HUES64 (cell line): Measurements from ENCODE around the gene PTPRC.

Experiments used
- H3K27ac ChIP-seq: 2 replicates; pipeline ENCODE4 v1.7.0; 2013; ENCODE audit warnings: low read depth, low read length, inconsistent platforms
- H3K27me3 ChIP-seq: 2 replicates; pipeline ENCODE4 v1.6.1; 2013; ENCODE audit warnings: mild to moderate bottlenecking, low read length; ENCODE audit not compliant: insufficient read depth
- H3K36me3 ChIP-seq: 2 replicates; pipeline ENCODE4 v1.6.1; 2013; ENCODE audit warnings: mild to moderate bottlenecking, low read length; ENCODE audit not compliant: insufficient read depth
- H3K4me1 ChIP-seq: 2 replicates; pipeline ENCODE4 v1.6.1; 2013; ENCODE audit warnings: mild to moderate bottlenecking, low read length, moderate library complexity; ENCODE audit not compliant: insufficient read depth
- H3K4me3 ChIP-seq: 2 replicates; pipeline ENCODE4 v1.5.1; 2013; ENCODE audit warnings: mild to moderate bottlenecking, low read length, moderate library complexity
- H3K9ac ChIP-seq: 2 replicates; pipeline ENCODE4 v1.6.1; 2013; ENCODE audit warnings: mild to moderate bottlenecking, low read depth, low read length
- H3K9me3 ChIP-seq: 2 replicates; pipeline ENCODE4 v1.6.1; 2013; ENCODE audit warnings: low read depth, low read length; ENCODE audit not compliant: insufficient read depth
- WGBS: fragments of 150-250, 120-280 bp; methylation state at CpG from one replicate; pipeline ENCODE4 v1.1.7; 2013; ENCODE audit warnings: missing lambda C conversion rate; 5-methylcytosine and 5-hydroxymethylcytosine counted together

Gene PTPRC

DNA sequence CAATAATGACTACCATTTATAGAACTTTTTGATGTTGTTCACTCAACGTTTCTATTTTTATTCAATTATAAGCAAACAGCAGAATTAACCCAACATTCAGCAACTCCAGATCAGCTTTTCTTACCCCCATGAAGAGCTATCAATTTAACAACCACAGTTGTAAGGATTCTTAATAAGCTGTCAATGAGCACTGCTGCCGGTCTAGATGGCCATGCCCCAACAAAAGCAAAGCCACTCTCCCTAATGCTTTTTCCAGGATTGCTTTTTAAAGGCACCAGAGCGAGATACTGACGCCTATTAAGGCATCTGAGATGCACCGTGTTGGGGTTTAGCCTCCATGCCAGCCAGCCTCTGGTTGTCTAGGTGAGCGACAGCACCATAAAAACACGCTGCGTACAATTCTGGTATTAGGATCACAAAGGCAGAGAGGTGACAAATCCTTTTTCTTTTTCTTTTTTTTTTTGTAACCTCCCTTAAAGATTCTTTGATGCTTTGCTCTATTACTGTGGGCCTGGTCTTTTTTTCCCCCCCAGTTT, 39.5 kb downstream of the PTPRC start:
- no peaks in the 10 kb centered on the region for H3K27me3 ChIP-seq
- H3K4me3 ChIP-seq, result no peak overlapping the region
- no peaks in the 10 kb centered on the region for H3K9me3 ChIP-seq
- peaks cover 11% of the 10 kb centered on the region; the same call in 1 of the 2 replicates for H3K4me1 ChIP-seq
- H3K9ac ChIP-seq, result no peak overlapping the region
- H3K36me3 ChIP-seq, result no peaks in the 10 kb centered on the region
- no peak overlapping the region for H3K27ac ChIP-seq
- WGBS, result 90% methylated on average over 8 of the region's 8 CpGs

DNA sequence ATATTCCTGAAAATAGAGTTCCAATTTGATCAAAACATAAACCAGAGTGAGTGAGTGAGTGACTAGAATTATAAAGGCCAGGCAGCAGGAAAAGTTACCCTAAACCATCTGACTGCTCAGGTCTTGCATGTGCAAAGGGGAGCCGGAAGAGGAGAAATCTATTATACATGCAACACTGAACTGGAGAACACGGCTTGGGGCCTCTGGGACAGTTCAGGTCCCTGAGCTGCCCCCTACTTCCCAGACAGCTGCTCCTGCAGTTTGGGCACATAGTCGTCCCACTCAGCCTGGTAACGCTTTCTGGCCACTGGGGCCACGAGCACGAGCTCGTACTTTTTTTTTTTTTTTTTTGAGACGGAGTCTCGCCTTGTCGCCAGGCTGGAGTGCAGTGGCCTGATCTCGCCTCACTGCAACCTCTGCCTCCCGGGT, 40.1 kb downstream of the PTPRC start:
- no peaks in the 10 kb centered on the region for H3K27me3 ChIP-seq
- no peak overlapping the region for H3K4me3 ChIP-seq
- WGBS, result 95% methylated on average over 12 of the region's 12 CpGs
- H3K36me3 ChIP-seq, result no peaks in the 10 kb centered on the region
- no peak overlapping the region for H3K27ac ChIP-seq
- no peaks in the 10 kb centered on the region for H3K9me3 ChIP-seq
- H3K4me1 ChIP-seq, result peaks cover 11% of the 10 kb centered on the region; the same call in 1 of the 2 replicates
- no peak overlapping the region for H3K9ac ChIP-seq

- 96% methylated on average over 30 of the region's 31 CpGs for WGBS
- no peak overlapping the region for H3K4me3 ChIP-seq
- H3K36me3 ChIP-seq, result no peaks in the 10 kb centered on the region
- H3K27ac ChIP-seq, result no peak overlapping the region
- H3K4me1 ChIP-seq, result peaks cover 11% of the 10 kb centered on the region; the same call in 1 of the 2 replicates
- H3K9me3 ChIP-seq, result no peaks in the 10 kb centered on the region
- no peak overlapping the region for H3K9ac ChIP-seq
- no peaks in the 10 kb centered on the region for H3K27me3 ChIP-seq
Measured at GRCh38 chr1:198679535-198680173, 40.8 kb downstream of the PTPRC start.

- H3K4me1 ChIP-seq, result peaks cover 11% of the 10 kb centered on the region; the same call in 1 of the 2 replicates
- no peak overlapping the region for H3K27ac ChIP-seq
- no peaks in the 10 kb centered on the region for H3K27me3 ChIP-seq
- H3K36me3 ChIP-seq, result no peaks in the 10 kb centered on the region
- no peak overlapping the region for H3K4me3 ChIP-seq
- WGBS, result 97% methylated on average over 14 of the region's 15 CpGs
- no peaks in the 10 kb centered on the region for H3K9me3 ChIP-seq
- no peak overlapping the region for H3K9ac ChIP-seq
Measured at GRCh38 chr1:198680174-198680875, 41.5 kb downstream of the PTPRC start.

DNA sequence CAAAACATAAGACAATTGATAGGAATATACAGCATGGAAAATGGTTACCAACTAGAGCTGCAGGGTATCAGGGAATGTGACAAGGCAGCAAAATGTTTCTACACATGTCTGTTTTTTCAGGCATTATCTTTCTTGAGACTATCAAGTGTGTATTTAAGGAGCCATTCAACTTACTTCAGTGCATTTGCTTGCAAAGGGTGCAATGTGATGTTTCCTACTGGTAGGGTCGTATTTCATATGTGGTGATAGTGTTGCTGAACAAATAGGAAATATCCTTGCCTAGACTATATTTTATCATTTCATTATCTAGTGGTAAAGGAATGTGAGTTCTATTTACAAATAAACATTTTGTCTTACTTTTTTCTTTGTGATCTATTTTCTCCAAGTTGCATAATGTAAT, 42.4 kb downstream of the PTPRC start:
- WGBS, result 100% methylated on average over 1 of the region's 1 CpG
- Histone ChIP-seq H3K4me1 (peaks cover 11% of the 10 kb centered on the region; the same call in 1 of the 2 replicates), H3K36me3 (no peaks in the 10 kb centered on the region), H3K9ac (no peak overlapping the region), H3K27ac (no peak overlapping the region), H3K4me3 (no peak overlapping the region), H3K9me3 (no peaks in the 10 kb centered on the region), H3K27me3 (no peaks in the 10 kb centered on the region)

DNA sequence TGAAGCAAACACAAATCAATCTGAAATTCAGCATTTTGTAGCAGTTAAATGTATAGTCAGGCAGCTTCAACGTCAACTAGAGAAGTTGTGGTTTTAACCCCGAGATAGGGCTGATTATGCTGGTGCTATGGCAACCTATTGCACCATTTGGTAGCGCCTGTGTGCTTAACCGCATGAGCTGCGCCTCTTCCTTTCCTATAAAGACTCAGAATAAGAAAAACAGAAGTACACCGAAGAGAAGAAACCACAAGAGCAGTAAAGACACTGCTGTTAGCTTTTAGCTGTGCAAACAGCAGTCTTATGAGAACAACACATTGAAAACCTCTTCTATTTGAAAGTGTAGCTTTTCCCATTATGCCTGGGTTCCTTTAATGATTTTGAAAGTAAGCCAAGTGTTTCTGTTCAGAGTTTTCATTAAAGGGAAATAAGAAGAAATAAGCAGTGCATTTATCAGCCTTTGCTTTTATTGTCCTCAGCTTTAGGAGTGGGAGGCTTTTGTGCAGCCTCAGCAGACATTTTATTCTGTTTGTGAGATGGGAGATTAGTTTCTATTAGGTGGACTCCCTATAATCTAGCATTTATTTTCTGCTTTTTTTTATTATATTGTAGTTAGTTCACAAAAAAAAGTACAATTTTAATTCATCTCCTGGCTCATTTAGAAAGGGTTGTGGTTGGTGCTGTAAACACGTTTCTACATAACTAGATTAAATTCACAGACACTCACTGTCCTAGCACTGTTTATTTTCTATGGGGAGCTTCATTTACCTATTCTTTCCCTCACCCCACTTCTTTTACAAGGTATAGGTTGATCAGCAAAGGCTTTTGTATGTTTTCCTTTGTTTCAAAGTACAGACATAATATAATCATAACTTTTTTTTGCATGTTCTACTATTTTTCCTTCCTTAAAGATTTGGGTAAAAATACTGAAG, 43.3 kb downstream of the PTPRC start:
- H3K36me3 ChIP-seq, result no peaks in the 10 kb centered on the region
- H3K4me1 ChIP-seq, result peaks cover 11% of the 10 kb centered on the region; the same call in 1 of the 2 replicates
- H3K27me3 ChIP-seq, result no peaks in the 10 kb centered on the region
- no peak overlapping the region for H3K4me3 ChIP-seq
- no peak overlapping the region for H3K27ac ChIP-seq
- no peak overlapping the region for H3K9ac ChIP-seq
- no peaks in the 10 kb centered on the region for H3K9me3 ChIP-seq
- 75% methylated on average over 6 of the region's 7 CpGs for WGBS

- Histone ChIP-seq H3K36me3 (no peaks in the 10 kb centered on the region), H3K27ac (no peak overlapping the region), H3K9ac (no peak overlapping the region), H3K4me1 (peaks cover 11% of the 10 kb centered on the region; the same call in 1 of the 2 replicates), H3K4me3 (no peak overlapping the region), H3K27me3 (no peaks in the 10 kb centered on the region), H3K9me3 (no peaks in the 10 kb centered on the region)
- WGBS, result 83% methylated on average over 1 of the region's 2 CpGs
Measured at GRCh38 chr1:198682850-198683249, 44.0 kb downstream of the PTPRC start.

DNA sequence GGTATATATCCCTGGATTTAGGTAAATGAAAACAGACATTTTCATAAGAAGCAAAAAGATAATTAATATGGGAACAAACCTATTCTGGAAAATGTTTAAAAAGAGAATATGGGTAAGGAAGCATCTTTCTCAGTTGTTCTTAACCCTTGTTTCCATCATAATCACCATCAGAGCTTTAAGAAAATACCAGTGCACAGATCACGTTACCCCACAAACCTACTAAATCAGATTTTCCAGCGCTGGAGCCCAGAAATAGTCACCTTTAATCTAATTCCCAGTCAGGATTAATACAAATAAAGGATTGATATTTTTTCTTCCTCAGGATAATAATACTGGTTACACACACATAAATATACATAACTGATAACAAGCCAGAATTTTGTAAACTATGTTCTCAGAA, 44.6 kb downstream of the PTPRC start:
- no peak overlapping the region for H3K9ac ChIP-seq

GRCh38 chr1:198686069-198686728, 47.4 kb downstream of the PTPRC start:
- Histone ChIP-seq H3K9ac (no peak overlapping the region), H3K9me3 (no peaks in the 10 kb centered on the region), H3K27ac (no peak overlapping the region), H3K4me3 (no peak overlapping the region), H3K4me1 (peaks cover 30% of the 10 kb centered on the region), H3K36me3 (no peaks in the 10 kb centered on the region), H3K27me3 (no peaks in the 10 kb centered on the region)

More for the DNA sequence above, 44.6 kb downstream of the PTPRC start:
- no peaks in the 10 kb centered on the region for H3K36me3 ChIP-seq
- H3K4me1 ChIP-seq, result peaks cover 11% of the 10 kb centered on the region; the same call in 1 of the 2 replicates
- no peaks in the 10 kb centered on the region for H3K9me3 ChIP-seq
- no peak overlapping the region for H3K4me3 ChIP-seq
- no peak overlapping the region for H3K27ac ChIP-seq
- 91% methylated on average over 2 of the region's 2 CpGs for WGBS
- H3K27me3 ChIP-seq, result no peaks in the 10 kb centered on the region

GRCh38 chr1:198687429-198687828, 48.6 kb downstream of the PTPRC start:
- no peaks in the 10 kb centered on the region for H3K9me3 ChIP-seq
- no peaks in the 10 kb centered on the region for H3K27me3 ChIP-seq
- WGBS, result 91% methylated on average over 3 of the region's 4 CpGs
- no peak overlapping the region for H3K9ac ChIP-seq
- no peaks in the 10 kb centered on the region for H3K36me3 ChIP-seq
- H3K4me1 ChIP-seq, result peaks cover 19% of the 10 kb centered on the region
- H3K4me3 ChIP-seq, result no peak overlapping the region
- H3K27ac ChIP-seq, result no peak overlapping the region
